GM08714 (cell line): ENCODE data around the gene SEMA5A.

Source experiments
- H3K4me3 ChIP-seq: fragments of 200-500 bp; sonication (Bioruptor generic); 2 replicates; pipeline ENCODE4 v1.5.1; 2014; ENCODE audit warnings: mild to moderate bottlenecking, low read length, inconsistent platforms
- ZNF274 ChIP-seq: IDR thresholded peaks from 2 replicates; pipeline ENCODE4 v1.6.1; 2012; ENCODE audit warnings: mild to moderate bottlenecking, low read depth, low read length

SEMA5A gene

DNA sequence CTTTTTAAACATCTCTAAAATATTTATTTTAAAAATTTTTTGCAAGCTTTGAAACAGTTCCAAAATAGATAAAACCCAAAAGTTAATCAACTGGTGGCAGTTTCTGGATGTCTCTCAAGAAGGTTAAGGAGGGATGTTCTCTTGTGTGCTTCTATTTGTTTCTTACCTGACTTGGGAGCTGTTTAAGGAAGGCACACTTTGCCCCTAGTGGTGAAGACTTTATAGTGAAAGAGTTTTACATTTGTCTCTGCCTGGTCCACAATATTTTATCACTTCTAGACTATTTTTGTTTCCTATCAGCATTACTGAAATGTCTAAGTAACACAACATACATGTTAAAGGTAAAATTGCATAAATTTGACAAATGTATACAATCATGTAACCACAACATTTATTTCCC is 552.8 kb downstream of the SEMA5A start:
- H3K4me3 ChIP-seq = no peak overlapping the region
- no peak for TF ChIP-seq ZNF274
